ENCODE results near the gene UTP4. TPM values are rescaled to one million over a fixed set of nuclear protein-coding genes. Genes with fewer than 3 reads are reported as not detected.

UTP4 gene
- total RNA-seq, 1 experiment from 2014 or later, result 125 TPM

DNA sequence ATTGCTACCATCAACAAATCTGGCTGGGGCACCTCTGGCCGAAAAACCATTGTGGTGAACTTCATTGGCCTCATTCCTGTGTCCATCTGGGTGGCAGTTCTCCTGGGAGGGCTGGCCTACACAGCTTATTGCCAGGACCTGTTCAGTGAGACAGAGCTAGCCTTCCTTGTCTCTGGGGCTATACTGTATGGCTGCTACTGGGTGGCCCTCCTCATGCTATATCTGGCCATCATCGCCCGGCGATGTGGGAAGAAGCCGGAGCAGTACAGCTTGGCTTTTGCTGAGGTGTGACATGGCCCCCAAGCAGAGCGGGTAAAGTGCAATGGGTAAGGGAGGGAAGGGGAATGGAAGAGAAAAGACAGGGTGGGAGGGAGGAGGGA lies 17.5 kb upstream of the UTP4 start:
- Histone ChIP-seq H3K4me2 (ENCODE audit: low read length) (no peak overlapping the region), H3K36me3 (ENCODE audit: control insufficient read depth in 1 of 2, insufficient read depth in 2 of 2, low read length in 2 of 2) (peaks cover 50 to 92% of the 10 kb centered on the region in 2 experiments), H3K9me3 (ENCODE audit: control insufficient read depth in 1 of 2, insufficient read depth in 1 of 2, low read depth in 1 of 2, low read length in 2 of 2) (no peaks in the 10 kb centered on the region), H3K4me3 (replicated peaks in 1 of 2; ENCODE audit: low read depth in 1 of 2, low read length in 2 of 2) (no peak overlapping the region), H3K9me2 (ENCODE audit: insufficient read depth) (no peaks in the 10 kb centered on the region), H3K79me2 (ENCODE audit: insufficient read depth, low read length) (peaks cover 64% of the 10 kb centered on the region), H3K9ac (ENCODE audit: low read length) (no peak overlapping the region), H3K4me1 (ENCODE audit: control insufficient read depth in 1 of 2, insufficient read depth in 2 of 2, low read length in 2 of 2) (peaks cover 0 to 22% of the 10 kb centered on the region in 2 experiments; a peak in 1 of 4 replicates), H2AFZ (ENCODE audit: low read depth, low read length, poor library complexity, severe bottlenecking) (no peak overlapping the region), H3K27ac (ENCODE audit: low read depth, low read length) (no peak overlapping the region), H3K27me3 (ENCODE audit: insufficient read depth, low read length) (no peaks in the 10 kb centered on the region), H4K20me1 (ENCODE audit: insufficient read depth) (peaks cover 18% of the 10 kb centered on the region; the same call in 1 of the 2 replicates)
- DNase-seq (ENCODE audit: low read depth, low spot score), result no peak
- RAD21 ChIA-PET (ENCODE audit: low non-redundant PET in 1 of 2, low total read pairs in 2 of 2, uncharacterized antibody in 2 of 2, unreplicated experiment in 2 of 2), result no interaction called here
- CTCF ChIA-PET, result interaction anchor here (2.9 kb wide), 1 partner anchor 213 kb away, joined by 8 read pairs; no protein-coding TSS in a partner anchor
- BruUV-seq (replicated peaks), result no TSS peak
- POLR2A ChIA-PET, result no interaction called here
- intact Hi-C loops (cut with micrococcal nuclease), result no loop called here
- ATAC-seq, result no peak
- no peak for TF ChIP-seq ZNF274 (IDR thresholded peaks at IDR 0.05; ENCODE audit: low read depth, low read length)
- TF ChIP-seq EZH2phosphoT487 (IDR thresholded peaks at IDR 0.05; ENCODE audit: borderline replicate concordance), result no peak
- no peak for TF ChIP-seq EZH2 (IDR thresholded peaks at IDR 0.05)
- TF ChIP-seq, protein P1, sequence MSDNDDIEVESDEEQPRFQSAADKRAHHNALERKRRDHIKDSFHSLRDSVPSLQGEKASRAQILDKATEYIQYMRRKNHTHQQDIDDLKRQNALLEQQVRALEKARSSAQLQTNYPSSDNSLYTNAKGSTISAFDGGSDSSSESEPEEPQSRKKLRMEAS (IDR thresholded peaks at IDR 0.05), result no peak
- no peak for TF ChIP-seq CEBPB (IDR thresholded peaks at IDR 0.05; ENCODE audit: low read depth)
- no peak for TF ChIP-seq POLR2AphosphoS5 (IDR thresholded peaks at IDR 0.05; ENCODE audit: low read depth, low read length)
- TF ChIP-seq, protein P2, sequence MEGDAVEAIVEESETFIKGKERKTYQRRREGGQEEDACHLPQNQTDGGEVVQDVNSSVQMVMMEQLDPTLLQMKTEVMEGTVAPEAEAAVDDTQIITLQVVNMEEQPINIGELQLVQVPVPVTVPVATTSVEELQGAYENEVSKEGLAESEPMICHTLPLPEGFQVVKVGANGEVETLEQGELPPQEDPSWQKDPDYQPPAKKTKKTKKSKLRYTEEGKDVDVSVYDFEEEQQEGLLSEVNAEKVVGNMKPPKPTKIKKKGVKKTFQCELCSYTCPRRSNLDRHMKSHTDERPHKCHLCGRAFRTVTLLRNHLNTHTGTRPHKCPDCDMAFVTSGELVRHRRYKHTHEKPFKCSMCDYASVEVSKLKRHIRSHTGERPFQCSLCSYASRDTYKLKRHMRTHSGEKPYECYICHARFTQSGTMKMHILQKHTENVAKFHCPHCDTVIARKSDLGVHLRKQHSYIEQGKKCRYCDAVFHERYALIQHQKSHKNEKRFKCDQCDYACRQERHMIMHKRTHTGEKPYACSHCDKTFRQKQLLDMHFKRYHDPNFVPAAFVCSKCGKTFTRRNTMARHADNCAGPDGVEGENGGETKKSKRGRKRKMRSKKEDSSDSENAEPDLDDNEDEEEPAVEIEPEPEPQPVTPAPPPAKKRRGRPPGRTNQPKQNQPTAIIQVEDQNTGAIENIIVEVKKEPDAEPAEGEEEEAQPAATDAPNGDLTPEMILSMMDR (IDR thresholded peaks at IDR 0.05 in 2 of 3, conservative IDR thresholded peaks at IDR 0.05 in 1 of 3; ENCODE audit: borderline replicate concordance in 1 of 3, insufficient read depth in 1 of 3, low read depth in 2 of 3, low read length in 2 of 3), result no peak
- TF ChIP-seq ZFX (IDR thresholded peaks at IDR 0.05), result no peak
- TF ChIP-seq JUND (IDR thresholded peaks at IDR 0.05), result no peak
- TF ChIP-seq SIN3A (IDR thresholded peaks at IDR 0.05; ENCODE audit: low read depth), result no peak
- TF ChIP-seq, protein P3, sequence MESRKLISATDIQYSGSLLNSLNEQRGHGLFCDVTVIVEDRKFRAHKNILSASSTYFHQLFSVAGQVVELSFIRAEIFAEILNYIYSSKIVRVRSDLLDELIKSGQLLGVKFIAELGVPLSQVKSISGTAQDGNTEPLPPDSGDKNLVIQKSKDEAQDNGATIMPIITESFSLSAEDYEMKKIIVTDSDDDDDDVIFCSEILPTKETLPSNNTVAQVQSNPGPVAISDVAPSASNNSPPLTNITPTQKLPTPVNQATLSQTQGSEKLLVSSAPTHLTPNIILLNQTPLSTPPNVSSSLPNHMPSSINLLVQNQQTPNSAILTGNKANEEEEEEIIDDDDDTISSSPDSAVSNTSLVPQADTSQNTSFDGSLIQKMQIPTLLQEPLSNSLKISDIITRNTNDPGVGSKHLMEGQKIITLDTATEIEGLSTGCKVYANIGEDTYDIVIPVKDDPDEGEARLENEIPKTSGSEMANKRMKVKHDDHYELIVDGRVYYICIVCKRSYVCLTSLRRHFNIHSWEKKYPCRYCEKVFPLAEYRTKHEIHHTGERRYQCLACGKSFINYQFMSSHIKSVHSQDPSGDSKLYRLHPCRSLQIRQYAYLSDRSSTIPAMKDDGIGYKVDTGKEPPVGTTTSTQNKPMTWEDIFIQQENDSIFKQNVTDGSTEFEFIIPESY (IDR thresholded peaks at IDR 0.05; ENCODE audit: extremely low read depth, insufficient replicate concordance, low read length), result no peak
- no peak for TF ChIP-seq POLR2A (IDR thresholded peaks at IDR 0.05; ENCODE audit: borderline replicate concordance, extremely low read depth, insufficient read depth, insufficient read length)
- no peak for TF ChIP-seq EGR1 (IDR thresholded peaks at IDR 0.05; ENCODE audit: low read depth)
- TF ChIP-seq SRF (IDR thresholded peaks at IDR 0.05; ENCODE audit: low read depth), result no peak
- no peak for TF ChIP-seq CBX3 (IDR thresholded peaks at IDR 0.05; ENCODE audit: low read depth)
- TF ChIP-seq TCF7L2 (IDR thresholded peaks at IDR 0.05; ENCODE audit: borderline replicate concordance, extremely low read depth, insufficient read depth, insufficient read length), result no peak
- no peak for TF ChIP-seq ELF1 (IDR thresholded peaks at IDR 0.05; ENCODE audit: borderline replicate concordance, low read depth)
- TF ChIP-seq FOSL1 (IDR thresholded peaks at IDR 0.05; ENCODE audit: low read depth), result no peak

Measured in HCT116 (cell line).